Cardiac fibroblast (primary cell): ENCODE measurements around the gene DEFB127.

Source experiments
- DNase-seq, 2 donors: peaks; one replicate each; pipeline versions ENCODE4 v3.0.0 to v3.0.0-alpha.2; 2010; ENCODE audit warnings: low read depth in 2 of 2
- H3K4me3 ChIP-seq, 2 donors: replicated peaks in 1 of 2; 1 replicate in 1 of 2; 2 replicates in 1 of 2; pipeline ENCODE4 v1.5.1; 2011; ENCODE audit warnings: low read depth in 2 of 2, low read length in 2 of 2, mild to moderate bottlenecking in 2 of 2, moderate library complexity in 1 of 2
- TF ChIP-seq, protein P1 (sequence below): IDR thresholded peaks from one replicate; pipeline ENCODE4 v1.5.1; 2011; ENCODE audit warnings: low read depth, mild to moderate bottlenecking, low read length, inconsistent platforms

The DEFB127 gene

DNA sequence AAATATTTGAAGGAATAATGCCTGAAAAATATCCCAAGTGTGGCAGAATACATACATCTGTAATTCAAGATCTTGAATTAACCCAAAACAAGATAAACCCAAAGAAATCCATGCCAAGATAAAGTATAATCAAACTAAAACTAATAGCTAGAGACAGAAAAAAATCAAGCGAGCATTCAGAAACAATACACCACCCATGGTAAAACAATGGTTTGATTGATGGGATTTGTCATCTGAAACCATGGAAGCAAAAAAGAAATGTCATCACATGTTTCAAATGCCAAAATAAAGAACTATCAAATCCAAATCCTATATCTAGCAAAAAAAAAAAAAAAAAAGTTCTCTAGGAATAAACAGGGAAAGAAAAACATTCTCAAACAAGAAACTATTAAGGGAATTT lies 5.1 kb upstream of the DEFB127 start:
- no peak overlapping the region for H3K4me3 ChIP-seq
- TF ChIP-seq, protein P1, sequence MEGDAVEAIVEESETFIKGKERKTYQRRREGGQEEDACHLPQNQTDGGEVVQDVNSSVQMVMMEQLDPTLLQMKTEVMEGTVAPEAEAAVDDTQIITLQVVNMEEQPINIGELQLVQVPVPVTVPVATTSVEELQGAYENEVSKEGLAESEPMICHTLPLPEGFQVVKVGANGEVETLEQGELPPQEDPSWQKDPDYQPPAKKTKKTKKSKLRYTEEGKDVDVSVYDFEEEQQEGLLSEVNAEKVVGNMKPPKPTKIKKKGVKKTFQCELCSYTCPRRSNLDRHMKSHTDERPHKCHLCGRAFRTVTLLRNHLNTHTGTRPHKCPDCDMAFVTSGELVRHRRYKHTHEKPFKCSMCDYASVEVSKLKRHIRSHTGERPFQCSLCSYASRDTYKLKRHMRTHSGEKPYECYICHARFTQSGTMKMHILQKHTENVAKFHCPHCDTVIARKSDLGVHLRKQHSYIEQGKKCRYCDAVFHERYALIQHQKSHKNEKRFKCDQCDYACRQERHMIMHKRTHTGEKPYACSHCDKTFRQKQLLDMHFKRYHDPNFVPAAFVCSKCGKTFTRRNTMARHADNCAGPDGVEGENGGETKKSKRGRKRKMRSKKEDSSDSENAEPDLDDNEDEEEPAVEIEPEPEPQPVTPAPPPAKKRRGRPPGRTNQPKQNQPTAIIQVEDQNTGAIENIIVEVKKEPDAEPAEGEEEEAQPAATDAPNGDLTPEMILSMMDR: no peak
- DNase-seq: no peak

DNA sequence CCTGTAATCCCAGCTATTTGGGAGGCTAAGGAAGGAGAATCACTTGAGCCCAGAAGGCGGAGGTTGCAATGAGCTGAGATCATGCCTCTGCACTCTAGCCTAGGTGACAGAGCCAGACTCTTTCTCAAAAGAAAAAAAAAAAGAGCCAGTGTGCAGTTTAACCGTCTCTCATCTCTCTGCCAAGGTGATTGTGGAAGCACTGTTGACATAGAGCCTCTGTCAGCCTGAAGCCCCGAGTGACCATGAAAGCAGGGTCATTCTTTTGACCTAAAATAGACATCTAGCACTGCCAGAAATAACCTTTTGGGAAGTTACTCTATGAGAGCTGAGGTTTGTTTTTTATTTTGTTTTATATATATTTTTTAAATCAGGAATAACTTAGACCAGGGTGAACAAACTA lies 7.4 kb downstream of the DEFB127 start:
- DNase-seq: no peak
- H3K4me3 ChIP-seq: no peak overlapping the region
- TF ChIP-seq, protein P1: no peak

DNA sequence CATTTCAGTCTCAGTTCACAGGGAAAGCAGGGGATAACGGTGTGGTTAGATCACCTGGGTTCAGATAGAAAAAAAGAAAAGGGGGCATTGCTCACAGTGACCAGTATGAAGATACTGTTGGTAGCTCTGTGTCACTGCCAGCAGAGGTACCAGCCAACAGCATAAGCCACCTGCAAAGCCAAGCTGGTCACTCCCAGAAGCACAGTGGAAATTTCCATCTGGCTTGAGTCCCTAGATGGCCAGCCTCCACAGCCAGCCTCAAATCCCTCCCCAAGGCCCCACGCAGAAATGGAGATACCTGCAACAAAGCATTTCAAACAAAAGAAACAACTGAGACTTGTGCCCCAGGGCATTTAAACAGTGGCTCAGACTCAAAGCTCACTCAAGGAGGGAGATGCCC lies 11.6 kb downstream of the DEFB127 start:
- TF ChIP-seq, protein P1: no peak

DNA sequence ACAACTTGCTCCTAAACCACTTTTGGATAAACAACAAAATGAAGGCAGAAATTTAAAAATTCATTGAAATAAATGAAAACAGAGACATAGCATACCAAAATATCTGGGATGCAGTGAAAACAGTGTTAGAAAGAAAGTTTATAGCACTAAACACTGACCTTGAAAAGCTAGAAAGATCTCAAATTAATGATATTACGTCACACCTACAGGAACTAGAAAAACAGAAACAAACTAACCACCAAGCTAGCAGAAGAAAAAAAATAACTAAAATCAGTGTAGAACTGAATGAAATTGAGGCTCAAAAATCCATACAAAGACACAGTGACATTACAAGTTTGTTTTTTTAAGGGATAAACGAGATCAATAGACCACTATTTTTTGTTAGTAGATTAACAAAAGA lies 27.0 kb downstream of the DEFB127 start:
- H3K4me3 ChIP-seq: no peak overlapping the region
- DNase-seq: no peak
- TF ChIP-seq, protein P1: no peak

More for the DNA sequence above, 11.6 kb downstream of the DEFB127 start:
- no peak for DNase-seq
- no peak overlapping the region for H3K4me3 ChIP-seq

DNA sequence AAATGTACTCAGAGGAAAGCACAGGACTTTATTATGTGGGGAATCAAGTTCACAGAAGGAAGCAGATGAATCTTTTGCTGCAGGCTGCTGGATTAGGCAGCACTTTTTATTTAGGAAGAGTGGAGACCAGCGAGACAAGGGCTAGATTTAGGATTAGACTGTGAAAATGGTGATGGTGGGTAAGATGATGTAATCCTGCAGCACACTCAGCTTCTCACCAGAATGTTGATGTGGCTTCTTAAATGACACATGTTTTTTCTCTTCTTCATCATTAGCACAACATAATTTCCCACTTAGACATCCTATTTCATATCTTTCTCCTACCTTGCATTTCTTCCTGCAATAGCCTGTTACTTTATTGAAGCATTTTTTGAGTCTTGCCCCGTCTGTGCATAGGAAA lies 30.5 kb downstream of the DEFB127 start:
- TF ChIP-seq, protein P1: no peak
- DNase-seq: no peak
- no peak overlapping the region for H3K4me3 ChIP-seq

DNA sequence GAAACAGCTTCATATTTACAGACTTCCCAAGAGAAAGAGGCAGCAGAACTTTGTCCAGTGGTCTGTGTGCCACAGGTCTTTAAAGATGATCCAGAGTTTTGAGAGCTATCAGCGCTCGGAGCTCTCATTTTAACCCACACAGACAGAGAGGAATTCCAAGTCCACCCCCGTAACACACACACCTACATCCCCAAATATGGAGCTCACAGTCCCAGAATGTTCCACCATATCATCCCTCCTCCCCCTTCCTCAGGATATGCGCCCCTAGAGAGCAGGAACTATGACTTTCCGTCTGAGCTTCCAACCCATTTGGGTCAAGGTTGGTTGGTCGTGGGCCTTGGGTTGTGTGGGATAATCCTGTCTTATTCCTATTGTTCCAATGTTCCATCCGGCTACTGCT lies 32.4 kb downstream of the DEFB127 start, which contains the start of gene DEFB128:
Gene DEFB128 (minus strand): TSS at position 101 of the 400 bp plus-strand sequence. CDS start 88 bp downstream, at position 13.
- no peak within 1 kb of the TSS for H3K4me3 ChIP-seq
- DNase-seq: no peak
- TF ChIP-seq, protein P1: no peak

DNA sequence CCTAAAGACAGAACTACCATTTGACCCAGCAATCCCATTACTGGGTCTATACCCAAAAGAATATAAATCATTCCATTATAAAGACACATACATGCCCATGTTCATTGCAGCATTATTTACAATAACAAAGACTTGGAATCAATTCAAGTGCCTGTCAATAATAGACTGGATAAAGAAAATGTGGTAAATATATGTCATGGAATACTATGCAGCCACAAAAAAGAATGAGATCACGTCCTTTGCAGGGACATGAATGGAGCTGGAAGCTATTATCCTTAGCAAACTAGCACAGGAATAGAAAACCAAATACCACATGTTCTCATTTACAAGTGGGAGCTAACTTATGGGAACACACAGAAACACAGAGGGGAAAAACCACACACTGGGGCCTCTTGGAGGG lies 41.0 kb downstream of the DEFB127 start:
- no peak for DNase-seq
- no peak overlapping the region for H3K4me3 ChIP-seq
- TF ChIP-seq, protein P1: no peak
